HG02943 (cell line): ENCODE measurements around the gene ARF6.
"Not testable (repeated sequence)": the region's sequence is repeated elsewhere in the genome, so short reads cannot be mapped to it uniquely, and the experiment has no call there.

Experiments used
- ATAC-seq: cut with Tn5 transposase; IDR thresholded peaks from one replicate; pipeline ENCODE4 v1.9.1; 2021; ENCODE audit warnings: mild to moderate bottlenecking, low read depth, moderate library complexity; ENCODE audit not compliant: unreplicated experiment

Gene ARF6

GRCh38 chr14:49936246-49936645 lies 43.4 kb downstream of the ARF6 start:
- ATAC-seq, result not testable (repeated sequence)

- ATAC-seq, result not testable (repeated sequence)
Measured at GRCh38 chr14:49936882-49937281, 44.0 kb downstream of the ARF6 start.

- not testable (repeated sequence) for ATAC-seq
Measured at GRCh38 chr14:49939215-49939614, 46.3 kb downstream of the ARF6 start.

DNA sequence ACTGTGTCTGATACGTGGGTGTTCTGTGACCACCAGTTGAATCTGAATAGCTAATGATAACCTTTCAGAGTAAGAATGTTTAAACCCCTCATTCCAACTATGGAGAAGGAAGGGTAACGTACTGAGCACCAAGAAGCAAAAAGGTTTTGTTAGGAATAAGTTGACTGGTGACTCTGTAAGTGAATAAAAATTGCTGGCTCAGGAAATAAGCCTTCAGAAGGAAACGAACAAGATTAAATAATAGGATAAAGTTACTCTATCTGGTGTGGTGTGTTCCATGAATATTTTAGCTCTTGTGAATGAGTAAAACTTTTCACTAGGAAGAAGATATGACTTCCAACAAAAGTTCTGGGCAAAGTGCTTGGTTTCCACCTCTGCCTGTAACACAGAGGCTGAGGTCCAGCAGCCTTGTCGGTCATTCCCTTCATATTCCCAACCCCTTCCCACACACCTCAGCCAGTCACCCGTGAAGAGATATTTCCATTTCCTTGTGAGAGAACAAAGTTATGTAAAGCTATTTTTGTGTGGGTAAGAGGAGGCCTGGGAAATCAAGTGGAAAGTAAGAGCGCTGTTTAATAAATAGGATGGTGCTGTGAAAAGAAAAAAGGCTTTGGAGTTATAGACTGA lies 47.1 kb downstream of the ARF6 start:
- no peak for ATAC-seq

GRCh38 chr14:49940808-49941421 lies 48.0 kb downstream of the ARF6 start:
- no peak for ATAC-seq

- ATAC-seq, result no peak
Measured at GRCh38 chr14:49942090-49942489, 49.2 kb downstream of the ARF6 start.

DNA sequence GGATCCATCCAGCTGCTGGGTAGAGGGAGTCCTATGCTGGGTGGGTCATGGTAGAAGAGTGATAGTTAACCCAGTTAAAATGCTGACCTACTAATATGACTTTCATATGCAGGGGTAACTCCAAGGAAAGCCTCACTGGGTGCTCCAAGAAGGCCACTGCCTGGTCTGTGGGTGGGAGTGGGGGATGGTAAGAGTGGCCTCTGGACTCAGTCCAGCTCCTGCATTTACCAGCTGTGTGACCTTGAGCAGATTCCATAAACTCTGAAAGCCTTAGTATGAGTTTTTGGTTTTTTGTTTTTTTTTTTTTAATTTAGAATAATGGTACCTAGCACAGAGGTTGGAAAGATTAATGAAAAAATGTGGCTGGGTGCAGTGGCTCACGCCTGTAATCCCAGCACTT lies 51.6 kb downstream of the ARF6 start:
- no peak for ATAC-seq

DNA sequence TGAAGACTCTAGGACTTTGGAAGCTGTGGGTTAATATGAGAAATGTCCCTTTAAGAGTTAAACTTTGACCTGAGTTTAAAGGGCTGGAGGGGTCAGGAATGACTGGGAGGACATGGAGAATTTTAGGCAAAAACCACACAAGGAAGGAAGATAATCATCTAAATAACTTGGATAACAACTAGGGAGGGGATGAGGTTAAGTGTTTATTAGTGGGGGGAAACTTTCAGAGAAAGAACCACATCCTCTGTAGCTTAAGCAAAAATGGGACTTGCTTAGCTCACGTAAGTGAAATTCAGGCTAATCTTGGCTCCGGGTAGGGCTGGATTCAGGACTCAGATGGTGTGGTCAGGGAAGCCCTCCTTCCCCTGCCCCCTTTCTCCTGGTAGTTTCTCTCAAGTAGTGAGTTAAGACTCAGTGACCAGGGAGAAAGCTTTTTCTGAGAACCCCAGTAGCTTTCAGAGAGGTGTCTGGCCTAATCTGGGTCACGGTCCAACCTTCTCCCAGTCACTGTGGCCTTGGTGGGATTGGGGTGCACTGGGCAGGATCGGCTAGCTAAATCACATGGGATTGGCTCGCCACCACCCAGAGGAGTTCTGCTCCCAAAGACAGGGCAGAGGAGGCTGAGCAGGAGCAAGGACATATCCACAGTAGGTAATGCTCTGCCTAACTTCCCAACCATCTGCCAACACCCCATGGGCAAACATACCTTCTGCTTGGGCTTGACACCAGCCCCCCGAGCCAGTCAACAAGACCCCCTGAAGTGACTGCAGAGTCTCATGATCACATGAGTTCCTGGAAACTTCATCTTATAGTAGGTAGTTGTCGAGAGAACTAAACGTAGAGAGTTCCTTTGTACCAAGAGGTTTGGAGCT lies 52.8 kb downstream of the ARF6 start:
- no peak for ATAC-seq
